Sigmoid colon (tissue), 3 donors: ENCODE results near the gene CBLB.

Source experiments
- POLR2A ChIP-seq, 2 donors: fragments of 450-650 bp; IDR thresholded peaks; one replicate each; pipeline ENCODE4 v1.6.1; 2016; ENCODE audit warnings: antibody characterized with exemption in 2 of 2, mild to moderate bottlenecking in 2 of 2, moderate library complexity in 2 of 2
- TF ChIP-seq, protein P1 (sequence below), 4 experiments: fragments of 450-650 bp in 3 of 4; fragments of 200-600 bp in 1 of 4; IDR thresholded peaks; one replicate each; pipeline ENCODE4 v1.5.1; 2016 to 2019; ENCODE audit warnings: antibody characterized with exemption in 4 of 4, mild to moderate bottlenecking in 3 of 4, moderate library complexity in 2 of 4

DNA sequence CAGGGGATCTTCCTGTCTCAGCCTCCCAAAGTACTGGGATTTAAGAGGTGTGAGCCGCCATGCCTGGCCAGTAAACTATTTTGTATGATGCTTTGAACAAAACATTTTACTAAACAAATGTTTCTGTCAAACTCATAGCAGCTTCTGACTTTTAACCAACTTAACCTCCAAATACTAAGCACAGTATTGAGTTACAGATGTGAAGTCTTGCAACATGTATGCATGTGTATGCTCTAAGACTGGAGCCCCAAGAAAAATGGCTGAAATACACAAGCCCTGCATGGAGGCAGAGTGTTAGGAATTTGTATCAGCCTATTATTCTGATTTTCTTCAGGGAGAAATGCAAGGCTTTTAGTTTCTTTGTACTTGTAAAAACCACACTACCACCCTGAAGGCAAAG is 137.1 kb downstream of the CBLB start:
- TF ChIP-seq, protein P1, sequence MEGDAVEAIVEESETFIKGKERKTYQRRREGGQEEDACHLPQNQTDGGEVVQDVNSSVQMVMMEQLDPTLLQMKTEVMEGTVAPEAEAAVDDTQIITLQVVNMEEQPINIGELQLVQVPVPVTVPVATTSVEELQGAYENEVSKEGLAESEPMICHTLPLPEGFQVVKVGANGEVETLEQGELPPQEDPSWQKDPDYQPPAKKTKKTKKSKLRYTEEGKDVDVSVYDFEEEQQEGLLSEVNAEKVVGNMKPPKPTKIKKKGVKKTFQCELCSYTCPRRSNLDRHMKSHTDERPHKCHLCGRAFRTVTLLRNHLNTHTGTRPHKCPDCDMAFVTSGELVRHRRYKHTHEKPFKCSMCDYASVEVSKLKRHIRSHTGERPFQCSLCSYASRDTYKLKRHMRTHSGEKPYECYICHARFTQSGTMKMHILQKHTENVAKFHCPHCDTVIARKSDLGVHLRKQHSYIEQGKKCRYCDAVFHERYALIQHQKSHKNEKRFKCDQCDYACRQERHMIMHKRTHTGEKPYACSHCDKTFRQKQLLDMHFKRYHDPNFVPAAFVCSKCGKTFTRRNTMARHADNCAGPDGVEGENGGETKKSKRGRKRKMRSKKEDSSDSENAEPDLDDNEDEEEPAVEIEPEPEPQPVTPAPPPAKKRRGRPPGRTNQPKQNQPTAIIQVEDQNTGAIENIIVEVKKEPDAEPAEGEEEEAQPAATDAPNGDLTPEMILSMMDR (IDR thresholded peaks at IDR 0.05): no peak
- no peak for TF ChIP-seq POLR2A (IDR thresholded peaks at IDR 0.05)
